Body of pancreas (tissue), 4 donors: ENCODE results near the gene RUSC1. TPM values are rescaled to one million over a fixed set of nuclear protein-coding genes. Genes with fewer than 3 reads are reported as not detected.

ENCODE experiments used
- ATAC-seq: fragments of 150-250 bp; one replicate; pipeline ENCODE4 v1.9.1; 2016
- DNase-seq, 4 donors: peaks; one replicate each; pipeline ENCODE4 v3.0.0-alpha.2; 2019
- H3K27ac ChIP-seq, 4 donors: fragments of 200-600 bp; sonication (generic); 1 replicate in 3 of 4; 2 replicates in 1 of 4; pipeline versions ENCODE4 v1.5.1 to v1.6.1; 2016 to 2019; ENCODE audit warnings: mild to moderate bottlenecking in 1 of 4, mixed read lengths in 1 of 4, moderate library complexity in 1 of 4
- H3K27me3 ChIP-seq, 2 donors: fragments of 200-600 bp; sonication (generic); one replicate each; pipeline ENCODE4 v1.6.0; 2016; ENCODE audit warnings: mild to moderate bottlenecking in 1 of 2
- H3K36me3 ChIP-seq, 2 donors: fragments of 200-600 bp; sonication (generic); replicated peaks in 1 of 2; 2 replicates each; pipeline ENCODE4 v1.5.1; 2016; ENCODE audit warnings: low read depth in 2 of 2; ENCODE audit not compliant: insufficient read depth in 1 of 2
- H3K4me1 ChIP-seq: fragments of 200-600 bp; sonication (generic); one replicate; pipeline ENCODE4 v1.6.0; 2016
- H3K4me3 ChIP-seq, 2 donors: fragments of 200-600 bp; sonication (generic); 1 replicate in 1 of 2; 2 replicates in 1 of 2; pipeline ENCODE4 v1.5.1; 2016 to 2019
- H3K9me3 ChIP-seq, 3 donors: fragments of 200-600 bp; sonication (generic); 1 replicate in 2 of 3; 2 replicates in 1 of 3; pipeline ENCODE4 v1.5.1; 2016
- POLR2A ChIP-seq, 3 donors: fragments of 450-650 bp; IDR thresholded peaks; one replicate each; pipeline ENCODE4 v1.6.1; 2016; ENCODE audit warnings: antibody characterized with exemption in 3 of 3, mild to moderate bottlenecking in 2 of 3
- WGBS, 2 donors: methylation state at CpG; one replicate each; pipeline ENCODE4 v1.1.5; 2017; 5-methylcytosine and 5-hydroxymethylcytosine counted together
- intact Hi-C: fragments of 100-400 bp; cut with DNase I; formaldehyde crosslinking; loops from one replicate; pipeline ENCODE4 v1.15.1; 2023
- total RNA-seq, 2 donors: library from RNA; depleted of rRNA; stranded (reverse); fragments of >200 nt; gene quantifications; one replicate each; pipeline ENCODE4 v1.1.0, GENCODE V29; 2016
- TF ChIP-seq, protein P1 (sequence below), 7 experiments: fragments of 450-650 bp in 4 of 7; fragments of 200-600 bp in 3 of 7; sonication (generic) in 3 of 7; IDR thresholded peaks; one replicate each; pipeline ENCODE4 v1.5.1; 2016 to 2019; ENCODE audit warnings: antibody characterized with exemption in 7 of 7

The RUSC1 gene
- total RNA-seq, 2 donors from 2014 or later: 19.4 to 21.3 TPM

DNA sequence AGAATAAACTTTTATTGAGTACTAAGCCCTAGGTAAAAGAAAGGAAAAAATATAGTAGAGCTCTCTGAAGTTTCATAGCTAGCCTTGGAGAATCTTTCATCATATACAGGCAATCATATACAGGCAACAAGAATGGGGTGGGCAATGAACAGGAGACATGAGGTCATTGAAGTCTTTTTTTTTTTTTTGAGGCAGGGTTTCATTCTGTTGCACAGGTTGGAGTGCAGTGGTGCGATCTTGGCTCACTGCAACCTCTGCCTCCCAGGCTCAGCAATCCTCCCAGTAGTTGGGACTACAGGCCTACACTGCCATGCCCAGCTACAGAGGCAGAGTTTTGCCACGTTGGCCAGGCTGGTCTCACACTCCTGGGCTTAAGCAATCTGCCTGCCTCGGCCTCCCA, 22.1 kb downstream of the RUSC1 start:
- H3K9me3 ChIP-seq: no peaks in the 10 kb centered on the region
- intact Hi-C loops: no loop called here
- DNase-seq (no peak), ATAC-seq (no peak)
- no peaks in the 10 kb centered on the region for H3K4me1 ChIP-seq
- H3K36me3 ChIP-seq: peaks cover 18 to 50% of the 10 kb centered on the region in 2 donors
- H3K27ac ChIP-seq: no peak overlapping the region
- WGBS, 2 donors: 90 to 94% methylated on average over 2 to 3 of the region's 3 CpGs
- no peak overlapping the region for H3K4me3 ChIP-seq
- no peaks in the 10 kb centered on the region for H3K27me3 ChIP-seq
- TF ChIP-seq, protein P1, sequence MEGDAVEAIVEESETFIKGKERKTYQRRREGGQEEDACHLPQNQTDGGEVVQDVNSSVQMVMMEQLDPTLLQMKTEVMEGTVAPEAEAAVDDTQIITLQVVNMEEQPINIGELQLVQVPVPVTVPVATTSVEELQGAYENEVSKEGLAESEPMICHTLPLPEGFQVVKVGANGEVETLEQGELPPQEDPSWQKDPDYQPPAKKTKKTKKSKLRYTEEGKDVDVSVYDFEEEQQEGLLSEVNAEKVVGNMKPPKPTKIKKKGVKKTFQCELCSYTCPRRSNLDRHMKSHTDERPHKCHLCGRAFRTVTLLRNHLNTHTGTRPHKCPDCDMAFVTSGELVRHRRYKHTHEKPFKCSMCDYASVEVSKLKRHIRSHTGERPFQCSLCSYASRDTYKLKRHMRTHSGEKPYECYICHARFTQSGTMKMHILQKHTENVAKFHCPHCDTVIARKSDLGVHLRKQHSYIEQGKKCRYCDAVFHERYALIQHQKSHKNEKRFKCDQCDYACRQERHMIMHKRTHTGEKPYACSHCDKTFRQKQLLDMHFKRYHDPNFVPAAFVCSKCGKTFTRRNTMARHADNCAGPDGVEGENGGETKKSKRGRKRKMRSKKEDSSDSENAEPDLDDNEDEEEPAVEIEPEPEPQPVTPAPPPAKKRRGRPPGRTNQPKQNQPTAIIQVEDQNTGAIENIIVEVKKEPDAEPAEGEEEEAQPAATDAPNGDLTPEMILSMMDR (IDR thresholded peaks at IDR 0.05): no peak
- no peak for TF ChIP-seq POLR2A (IDR thresholded peaks at IDR 0.05)

DNA sequence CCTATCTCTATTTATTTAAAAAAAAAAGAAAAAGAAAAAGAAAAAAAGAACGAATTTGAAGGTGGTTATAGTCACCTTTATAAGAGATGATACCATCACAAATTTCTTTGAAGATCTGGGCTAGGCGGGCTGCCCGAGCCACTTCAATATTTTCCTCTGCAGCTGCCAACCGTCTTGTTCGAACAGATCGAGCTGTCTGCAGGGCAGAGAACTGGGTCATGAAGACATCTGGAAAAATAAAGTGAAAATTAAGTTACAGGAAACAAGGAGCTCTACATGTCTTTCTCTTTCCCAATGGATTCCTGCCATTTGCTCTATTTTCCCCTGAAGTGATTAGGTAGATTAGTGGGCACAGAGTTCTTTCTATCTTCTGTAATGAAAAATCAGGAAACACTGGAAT, 31.9 kb downstream of the RUSC1 start:
- no peak for DNase-seq
- H3K27me3 ChIP-seq: no peaks in the 10 kb centered on the region
- H3K4me1 ChIP-seq: no peaks in the 10 kb centered on the region
- intact Hi-C loops: no loop called here
- peaks cover 0 to 38% of the 10 kb centered on the region in 2 donors for H3K36me3 ChIP-seq
- no peak overlapping the region for H3K27ac ChIP-seq
- ATAC-seq: no peak
- 85 to 86% methylated on average over 6 of the region's 6 CpGs for WGBS, 2 donors
- no peak for TF ChIP-seq POLR2A (IDR thresholded peaks at IDR 0.05)
- TF ChIP-seq, protein P1 (IDR thresholded peaks at IDR 0.05): no peak
- no peak overlapping the region for H3K4me3 ChIP-seq
- no peaks in the 10 kb centered on the region for H3K9me3 ChIP-seq

- WGBS, 2 donors: 100% methylated on average over 1 of the region's 1 CpG
These were observed 39.4 kb downstream of the RUSC1 start for GRCh38 chr1:155360051-155360450.

GRCh38 chr1:155379180-155379579, 58.5 kb downstream of the RUSC1 start:
- no peak for ATAC-seq
- no peak for TF ChIP-seq POLR2A (IDR thresholded peaks at IDR 0.05)
- TF ChIP-seq, protein P1 (IDR thresholded peaks at IDR 0.05): no peak

More at GRCh38 chr1:155360051-155360450, 39.4 kb downstream of the RUSC1 start:
- H3K27me3 ChIP-seq: no peaks in the 10 kb centered on the region
- H3K36me3 ChIP-seq: peaks cover 0 to 16% of the 10 kb centered on the region in 2 donors
- TF ChIP-seq POLR2A (IDR thresholded peaks at IDR 0.05): no peak
- TF ChIP-seq, protein P1 (IDR thresholded peaks at IDR 0.05): no peak
- ATAC-seq (no peak), DNase-seq (no peak)
- no peak overlapping the region for H3K27ac ChIP-seq
- H3K9me3 ChIP-seq: no peaks in the 10 kb centered on the region
- intact Hi-C loops: no loop called here
- no peak overlapping the region for H3K4me3 ChIP-seq
- no peaks in the 10 kb centered on the region for H3K4me1 ChIP-seq

GRCh38 chr1:155379631-155380090, 59.0 kb downstream of the RUSC1 start:
- peak overlapping the region in 2 of 4 donors; percentile 56 for H3K27ac ChIP-seq
- H3K36me3 ChIP-seq: peaks cover 0 to 7% of the 10 kb centered on the region in 2 donors
- peaks cover 18% of the 10 kb centered on the region for H3K4me1 ChIP-seq
- intact Hi-C loops: no loop called here
- TF ChIP-seq POLR2A (IDR thresholded peaks at IDR 0.05): no peak
- TF ChIP-seq, protein P1 (IDR thresholded peaks at IDR 0.05): no peak
- H3K9me3 ChIP-seq: no peaks in the 10 kb centered on the region
- H3K4me3 ChIP-seq: no peak overlapping the region
- DNase-seq: no peak
- no peaks in the 10 kb centered on the region for H3K27me3 ChIP-seq
- ATAC-seq: peak; percentile 87

More at GRCh38 chr1:155379180-155379579, 58.5 kb downstream of the RUSC1 start:
- 5 to 16% methylated on average over 3 of the region's 3 CpGs for WGBS, 2 donors
- H3K27ac ChIP-seq: peak overlapping the region in 2 of 4 donors; percentile 56
- no peak overlapping the region for H3K4me3 ChIP-seq
- no peak for DNase-seq
- H3K36me3 ChIP-seq: peaks cover 0 to 11% of the 10 kb centered on the region in 2 donors
- H3K4me1 ChIP-seq: peaks cover 18% of the 10 kb centered on the region
- no peaks in the 10 kb centered on the region for H3K9me3 ChIP-seq
- intact Hi-C loops: no loop called here
- H3K27me3 ChIP-seq: no peaks in the 10 kb centered on the region
